Breast epithelium (tissue), 3 donors: ENCODE measurements around the gene STX8.

ENCODE experiments used
- POLR2AphosphoS5 ChIP-seq, 3 donors: sonication (generic); formaldehyde crosslinking; IDR thresholded peaks; one replicate each; pipeline ENCODE4 v1.6.1; 2017; ENCODE audit warnings: antibody characterized with exemption in 3 of 3
- TF ChIP-seq, protein P1 (sequence below), 3 donors: fragments of 450-650 bp; IDR thresholded peaks; one replicate each; pipeline ENCODE4 v1.5.1; 2016 to 2017; ENCODE audit warnings: antibody characterized with exemption in 3 of 3, mild to moderate bottlenecking in 3 of 3, moderate library complexity in 3 of 3

GRCh38 chr17:9371019-9371418 lies 204.6 kb downstream of the STX8 start:
- TF ChIP-seq, protein P1, sequence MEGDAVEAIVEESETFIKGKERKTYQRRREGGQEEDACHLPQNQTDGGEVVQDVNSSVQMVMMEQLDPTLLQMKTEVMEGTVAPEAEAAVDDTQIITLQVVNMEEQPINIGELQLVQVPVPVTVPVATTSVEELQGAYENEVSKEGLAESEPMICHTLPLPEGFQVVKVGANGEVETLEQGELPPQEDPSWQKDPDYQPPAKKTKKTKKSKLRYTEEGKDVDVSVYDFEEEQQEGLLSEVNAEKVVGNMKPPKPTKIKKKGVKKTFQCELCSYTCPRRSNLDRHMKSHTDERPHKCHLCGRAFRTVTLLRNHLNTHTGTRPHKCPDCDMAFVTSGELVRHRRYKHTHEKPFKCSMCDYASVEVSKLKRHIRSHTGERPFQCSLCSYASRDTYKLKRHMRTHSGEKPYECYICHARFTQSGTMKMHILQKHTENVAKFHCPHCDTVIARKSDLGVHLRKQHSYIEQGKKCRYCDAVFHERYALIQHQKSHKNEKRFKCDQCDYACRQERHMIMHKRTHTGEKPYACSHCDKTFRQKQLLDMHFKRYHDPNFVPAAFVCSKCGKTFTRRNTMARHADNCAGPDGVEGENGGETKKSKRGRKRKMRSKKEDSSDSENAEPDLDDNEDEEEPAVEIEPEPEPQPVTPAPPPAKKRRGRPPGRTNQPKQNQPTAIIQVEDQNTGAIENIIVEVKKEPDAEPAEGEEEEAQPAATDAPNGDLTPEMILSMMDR (IDR thresholded peaks at IDR 0.05) = no peak
- TF ChIP-seq POLR2AphosphoS5 (IDR thresholded peaks at IDR 0.05) = no peak
